ENCODE measurements around the gene SPACA4.

Gene SPACA4

DNA sequence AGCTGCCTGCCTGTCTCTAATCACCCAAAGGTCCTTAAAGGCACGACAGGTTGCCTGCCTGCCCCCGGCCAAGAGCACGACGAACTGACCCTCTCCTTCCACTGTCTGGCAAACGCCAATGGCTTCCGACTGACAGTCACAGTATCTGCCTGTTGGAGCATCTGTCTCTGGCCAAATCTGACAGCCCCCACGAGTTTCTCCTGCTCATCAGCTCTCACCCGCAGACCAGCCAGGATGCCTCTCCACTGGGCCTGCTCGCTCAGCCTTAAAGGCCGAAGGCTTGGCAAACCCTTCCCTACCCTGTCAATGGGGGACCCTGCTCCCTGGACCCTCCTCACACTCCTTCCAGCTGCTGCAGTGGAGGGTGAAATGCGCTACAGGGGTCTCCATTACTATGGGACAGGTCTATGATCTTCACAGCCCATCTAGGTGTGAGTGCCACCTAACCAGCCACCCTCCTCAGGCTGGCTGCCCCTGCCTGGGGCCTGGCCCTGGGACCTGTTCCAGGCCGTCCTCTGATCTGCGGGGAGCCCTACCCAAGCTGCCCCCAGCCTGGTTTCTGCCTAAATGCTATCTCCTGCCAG lies 7.4 kb downstream of the SPACA4 start:
- peak; percentile 38 for ATAC-seq
- TF ChIP-seq ZFP30 (CRISPR knock-in tag; IDR thresholded peaks at IDR 0.05) (no peak), SNAI2 (CRISPR knock-in tag; IDR thresholded peaks at IDR 0.05) (no peak), GLIS3 (CRISPR knock-in tag; IDR thresholded peaks at IDR 0.05) (no peak), ISL1 (CRISPR knock-in tag; IDR thresholded peaks at IDR 0.05) (no peak), OSR1 (CRISPR knock-in tag; IDR thresholded peaks at IDR 0.05) (no peak), ZNF565 (CRISPR knock-in tag; conservative IDR thresholded peaks at IDR 0.05; ENCODE audit: low read depth) (0 out of 2 replicates have a peak, but pooled peaks have one; percentile 17)
- TF ChIP-seq, protein P1, sequence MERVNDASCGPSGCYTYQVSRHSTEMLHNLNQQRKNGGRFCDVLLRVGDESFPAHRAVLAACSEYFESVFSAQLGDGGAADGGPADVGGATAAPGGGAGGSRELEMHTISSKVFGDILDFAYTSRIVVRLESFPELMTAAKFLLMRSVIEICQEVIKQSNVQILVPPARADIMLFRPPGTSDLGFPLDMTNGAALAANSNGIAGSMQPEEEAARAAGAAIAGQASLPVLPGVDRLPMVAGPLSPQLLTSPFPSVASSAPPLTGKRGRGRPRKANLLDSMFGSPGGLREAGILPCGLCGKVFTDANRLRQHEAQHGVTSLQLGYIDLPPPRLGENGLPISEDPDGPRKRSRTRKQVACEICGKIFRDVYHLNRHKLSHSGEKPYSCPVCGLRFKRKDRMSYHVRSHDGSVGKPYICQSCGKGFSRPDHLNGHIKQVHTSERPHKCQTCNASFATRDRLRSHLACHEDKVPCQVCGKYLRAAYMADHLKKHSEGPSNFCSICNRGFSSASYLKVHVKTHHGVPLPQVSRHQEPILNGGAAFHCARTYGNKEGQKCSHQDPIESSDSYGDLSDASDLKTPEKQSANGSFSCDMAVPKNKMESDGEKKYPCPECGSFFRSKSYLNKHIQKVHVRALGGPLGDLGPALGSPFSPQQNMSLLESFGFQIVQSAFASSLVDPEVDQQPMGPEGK (CRISPR knock-in tag; IDR thresholded peaks at IDR 0.05; ENCODE audit: borderline replicate concordance), result no peak
- TF ChIP-seq, protein P2, sequence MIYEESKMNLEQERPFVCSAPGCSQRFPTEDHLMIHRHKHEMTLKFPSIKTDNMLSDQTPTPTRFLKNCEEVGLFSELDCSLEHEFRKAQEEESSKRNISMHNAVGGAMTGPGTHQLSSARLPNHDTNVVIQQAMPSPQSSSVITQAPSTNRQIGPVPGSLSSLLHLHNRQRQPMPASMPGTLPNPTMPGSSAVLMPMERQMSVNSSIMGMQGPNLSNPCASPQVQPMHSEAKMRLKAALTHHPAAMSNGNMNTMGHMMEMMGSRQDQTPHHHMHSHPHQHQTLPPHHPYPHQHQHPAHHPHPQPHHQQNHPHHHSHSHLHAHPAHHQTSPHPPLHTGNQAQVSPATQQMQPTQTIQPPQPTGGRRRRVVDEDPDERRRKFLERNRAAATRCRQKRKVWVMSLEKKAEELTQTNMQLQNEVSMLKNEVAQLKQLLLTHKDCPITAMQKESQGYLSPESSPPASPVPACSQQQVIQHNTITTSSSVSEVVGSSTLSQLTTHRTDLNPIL (CRISPR knock-in tag; IDR thresholded peaks at IDR 0.05; ENCODE audit: low read depth), result 0 out of 2 replicates have a peak, but pooled peaks have one; percentile 37

DNA sequence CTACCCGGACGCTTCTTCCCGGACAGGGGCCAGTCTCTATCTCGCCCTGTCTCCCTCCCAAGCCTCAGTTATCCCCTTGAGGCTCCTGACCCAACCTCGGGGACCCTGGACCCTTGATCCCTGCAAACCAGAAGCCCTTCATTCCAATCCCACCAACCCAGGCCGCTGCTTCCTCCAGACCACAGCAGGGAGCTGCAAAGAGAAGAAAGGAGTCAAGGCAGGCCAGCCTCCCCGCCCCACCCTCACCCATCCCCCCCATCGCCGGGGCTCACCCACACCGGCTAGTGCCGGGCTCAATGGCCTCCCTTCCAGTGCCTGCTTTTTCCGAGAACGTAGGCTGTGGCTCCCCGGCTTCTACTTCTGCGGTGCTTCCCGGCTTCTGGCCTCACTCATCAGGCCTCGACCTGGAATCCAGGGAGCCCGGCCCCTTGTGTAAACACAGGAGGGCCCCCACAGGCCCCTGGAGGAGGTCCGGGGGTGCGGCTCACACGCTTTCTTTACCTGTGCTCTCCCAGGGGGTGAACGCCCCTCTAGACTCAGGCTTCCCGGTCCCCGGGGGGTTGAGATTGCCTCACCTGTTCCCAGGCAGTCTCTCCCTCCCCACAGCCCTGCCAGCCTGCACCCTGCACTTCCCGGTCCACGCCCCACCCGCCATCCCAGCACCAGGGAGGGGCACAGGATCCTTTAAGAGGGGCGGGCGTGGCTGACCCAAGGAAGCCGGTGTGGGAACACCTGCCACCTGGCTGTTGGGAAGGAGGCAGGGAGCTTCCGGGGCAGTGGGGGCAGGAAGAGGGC lies 8.1 kb downstream of the SPACA4 start, which contains the start of gene FAM83E:
TSS of gene FAM83E (minus strand) at position 641 of the 795 bp plus-strand sequence. CDS start 1,704 bp downstream, outside the sequence.
- TF ChIP-seq, protein P2 (CRISPR knock-in tag; IDR thresholded peaks at IDR 0.05; ENCODE audit: low read depth), result peak; percentile 39; the same call in 1 of the 2 replicates
- TF ChIP-seq ESRRG (CRISPR knock-in tag; IDR thresholded peaks at IDR 0.05) (peak; percentile 74; the same call in 1 of the 2 replicates), RARB (CRISPR knock-in tag; IDR thresholded peaks at IDR 0.05) (no peak), GLIS3 (CRISPR knock-in tag; IDR thresholded peaks at IDR 0.05) (peak; percentile 78), TOX (CRISPR knock-in tag; IDR thresholded peaks at IDR 0.05; ENCODE audit: borderline replicate concordance) (0 out of 2 replicates have a peak, but pooled peaks have one; percentile 14), CSDC2 (CRISPR knock-in tag; IDR thresholded peaks at IDR 0.05) (0 out of 2 replicates have a peak, but pooled peaks have one; percentile 38), TCF4 (CRISPR knock-in tag; IDR thresholded peaks at IDR 0.05; ENCODE audit: borderline replicate concordance) (0 out of 2 replicates have a peak, but pooled peaks have one; percentile 12)
- TF ChIP-seq, protein P3, sequence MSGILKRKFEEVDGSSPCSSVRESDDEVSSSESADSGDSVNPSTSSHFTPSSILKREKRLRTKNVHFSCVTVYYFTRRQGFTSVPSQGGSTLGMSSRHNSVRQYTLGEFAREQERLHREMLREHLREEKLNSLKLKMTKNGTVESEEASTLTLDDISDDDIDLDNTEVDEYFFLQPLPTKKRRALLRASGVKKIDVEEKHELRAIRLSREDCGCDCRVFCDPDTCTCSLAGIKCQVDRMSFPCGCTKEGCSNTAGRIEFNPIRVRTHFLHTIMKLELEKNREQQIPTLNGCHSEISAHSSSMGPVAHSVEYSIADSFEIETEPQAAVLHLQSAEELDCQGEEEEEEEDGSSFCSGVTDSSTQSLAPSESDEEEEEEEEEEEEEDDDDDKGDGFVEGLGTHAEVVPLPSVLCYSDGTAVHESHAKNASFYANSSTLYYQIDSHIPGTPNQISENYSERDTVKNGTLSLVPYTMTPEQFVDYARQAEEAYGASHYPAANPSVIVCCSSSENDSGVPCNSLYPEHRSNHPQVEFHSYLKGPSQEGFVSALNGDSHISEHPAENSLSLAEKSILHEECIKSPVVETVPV (CRISPR knock-in tag; IDR thresholded peaks at IDR 0.05), result 0 out of 2 replicates have a peak, but pooled peaks have one; percentile 53
- TF ChIP-seq, protein P1 (CRISPR knock-in tag; IDR thresholded peaks at IDR 0.05; ENCODE audit: borderline replicate concordance), result no peak
- TF ChIP-seq, protein P4, sequence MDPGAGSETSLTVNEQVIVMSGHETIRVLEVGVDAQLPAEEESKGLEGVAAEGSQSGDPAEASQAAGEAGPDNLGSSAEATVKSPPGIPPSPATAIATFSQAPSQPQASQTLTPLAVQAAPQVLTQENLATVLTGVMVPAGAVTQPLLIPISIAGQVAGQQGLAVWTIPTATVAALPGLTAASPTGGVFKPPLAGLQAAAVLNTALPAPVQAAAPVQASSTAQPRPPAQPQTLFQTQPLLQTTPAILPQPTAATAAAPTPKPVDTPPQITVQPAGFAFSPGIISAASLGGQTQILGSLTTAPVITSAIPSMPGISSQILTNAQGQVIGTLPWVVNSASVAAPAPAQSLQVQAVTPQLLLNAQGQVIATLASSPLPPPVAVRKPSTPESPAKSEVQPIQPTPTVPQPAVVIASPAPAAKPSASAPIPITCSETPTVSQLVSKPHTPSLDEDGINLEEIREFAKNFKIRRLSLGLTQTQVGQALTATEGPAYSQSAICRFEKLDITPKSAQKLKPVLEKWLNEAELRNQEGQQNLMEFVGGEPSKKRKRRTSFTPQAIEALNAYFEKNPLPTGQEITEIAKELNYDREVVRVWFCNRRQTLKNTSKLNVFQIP (CRISPR knock-in tag; IDR thresholded peaks at IDR 0.05; ENCODE audit: borderline replicate concordance, low read depth), result no peak
- ATAC-seq, result no peak; the same call in 2 of the 3 replicates

Data from SK-N-SH treated with all-trans-retinoic acid at 6 μM for 48 hours (cell line).